Jurkat, Clone E6-1 (cell line): Measurements from ENCODE around the gene OR6N1.

Source experiments
- DNase-seq: peaks from one replicate; pipeline ENCODE4 v3.0.0-alpha.2; 2011; ENCODE audit warnings: low read depth, low spot score
- H3K4me3 ChIP-seq: 2 replicates; pipeline ENCODE4 v1.5.1; 2011; ENCODE audit warnings: mild to moderate bottlenecking, low read length, control low read depth, moderate library complexity

The OR6N1 gene

GRCh38 chr1:158781104-158781503 is 9.1 kb upstream of the OR6N1 start, which contains the start of gene OR6N2:
Gene OR6N2, minus strand, starts transcription at chr1:158781204. Its CDS starts 3,569 bp downstream, at chr1:158777635.
- H3K4me3 ChIP-seq = no peak within 1 kb of the TSS
- DNase-seq = no peak

DNA sequence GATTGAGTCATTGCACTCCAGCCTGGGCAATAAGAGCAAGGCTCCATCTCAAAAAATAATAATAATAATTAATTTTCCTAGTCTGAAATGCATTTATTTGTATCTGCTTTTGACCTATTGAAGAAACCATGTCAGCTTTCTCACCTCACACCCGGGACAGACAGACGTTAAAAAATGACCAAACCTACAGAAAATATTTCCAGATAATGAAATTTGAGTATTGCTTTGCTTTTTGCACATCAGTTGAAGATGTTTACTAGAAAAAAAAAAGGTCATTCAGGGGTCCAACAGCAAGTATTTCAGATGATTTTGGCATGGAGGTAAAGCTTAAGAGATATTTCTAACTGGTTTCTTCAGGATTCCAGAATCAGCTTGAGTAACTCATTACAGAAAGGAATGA is 17.6 kb downstream of the OR6N1 start, which contains the start of gene OR6K6:
Gene OR6K6 (plus strand): TSS at position 301 of the 400 bp plus-strand sequence. CDS start 168 bp downstream, outside the sequence.
- no peak for DNase-seq
- H3K4me3 ChIP-seq = no peak within 1 kb of the TSS

GRCh38 chr1:158752155-158752712 is 19.8 kb downstream of the OR6N1 start:
- no peak for DNase-seq
- H3K4me3 ChIP-seq = no peak overlapping the region

DNA sequence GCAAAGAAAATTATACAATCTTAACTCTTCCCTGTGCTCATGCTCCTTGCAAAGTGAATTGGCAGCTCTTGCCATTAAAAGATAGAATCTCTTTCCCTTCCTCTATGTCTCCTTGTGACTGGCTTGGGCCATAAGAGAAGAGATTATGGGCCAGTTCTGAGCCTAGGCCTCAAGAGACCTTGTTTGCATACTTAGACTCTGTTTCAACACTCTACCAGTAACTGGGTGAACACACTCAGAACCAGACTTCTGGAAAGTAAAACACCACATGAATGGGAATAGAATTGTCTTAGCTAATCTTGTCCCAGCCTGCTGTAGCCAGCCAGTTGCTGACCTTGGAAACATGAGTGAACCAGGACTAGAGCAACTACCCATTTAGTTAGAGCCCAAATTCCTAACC is 36.1 kb downstream of the OR6N1 start:
- no peak for DNase-seq

DNA sequence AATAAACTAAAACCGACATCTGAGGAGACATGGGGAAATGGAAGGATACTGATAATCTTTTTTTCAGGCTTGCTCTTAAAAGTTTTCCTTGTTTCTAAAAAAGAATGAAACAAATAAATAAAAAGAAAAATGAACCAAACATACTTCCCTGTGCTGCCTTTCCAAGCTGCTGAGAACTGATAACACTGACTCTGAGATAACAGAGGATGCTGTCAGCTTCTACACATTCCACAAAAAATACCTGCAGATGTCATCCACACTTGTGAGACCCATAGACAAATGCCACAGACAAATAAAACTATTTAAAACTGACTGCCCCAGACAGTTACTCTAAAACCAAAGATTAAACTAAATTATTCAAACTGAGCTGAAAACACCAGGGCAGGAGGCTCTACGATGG is 39.5 kb downstream of the OR6N1 start:
- no peak for DNase-seq

More for the DNA sequence above, 36.1 kb downstream of the OR6N1 start:
- H3K4me3 ChIP-seq = no peak overlapping the region

DNA sequence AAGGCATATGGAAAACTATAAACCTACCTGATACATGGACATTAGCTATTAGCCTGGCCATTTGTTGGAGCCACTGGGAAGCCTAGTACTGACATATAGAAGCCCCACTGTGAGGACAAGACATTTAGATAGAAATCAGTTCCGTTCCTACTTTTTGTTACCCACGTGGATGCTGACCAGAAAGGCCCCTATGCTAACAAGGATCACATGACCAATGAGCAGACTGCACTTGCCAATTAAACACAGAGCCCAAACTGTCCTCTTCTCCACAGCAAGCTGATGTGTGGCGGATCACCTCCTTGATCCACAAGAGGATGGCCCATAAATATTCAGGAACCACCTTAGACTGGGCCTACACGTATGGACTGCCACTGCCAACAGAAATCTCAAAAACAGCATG is 40.3 kb downstream of the OR6N1 start:
- DNase-seq = no peak
- no peak overlapping the region for H3K4me3 ChIP-seq

More for the DNA sequence above, 39.5 kb downstream of the OR6N1 start:
- H3K4me3 ChIP-seq = no peak overlapping the region

DNA sequence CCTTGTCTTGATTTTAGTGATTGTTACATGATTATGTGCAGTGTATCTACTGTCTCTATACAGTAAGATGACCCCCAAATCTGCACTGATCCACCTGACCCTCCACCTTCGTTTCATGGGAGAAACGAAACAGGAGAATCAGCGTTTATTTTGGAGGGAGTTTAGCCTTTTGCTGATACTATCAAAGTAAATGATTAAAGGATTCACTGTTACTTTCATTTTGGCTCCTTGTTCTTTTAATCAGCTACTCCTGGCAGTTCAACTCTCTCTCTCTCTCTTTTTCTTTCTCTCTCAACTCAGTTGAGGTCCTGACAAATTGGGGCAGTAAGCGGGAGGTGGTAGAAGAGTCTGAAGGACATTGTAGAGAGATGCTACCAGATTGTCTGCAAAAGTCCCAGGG is 41.5 kb downstream of the OR6N1 start:
- no peak for DNase-seq
- no peak overlapping the region for H3K4me3 ChIP-seq

DNA sequence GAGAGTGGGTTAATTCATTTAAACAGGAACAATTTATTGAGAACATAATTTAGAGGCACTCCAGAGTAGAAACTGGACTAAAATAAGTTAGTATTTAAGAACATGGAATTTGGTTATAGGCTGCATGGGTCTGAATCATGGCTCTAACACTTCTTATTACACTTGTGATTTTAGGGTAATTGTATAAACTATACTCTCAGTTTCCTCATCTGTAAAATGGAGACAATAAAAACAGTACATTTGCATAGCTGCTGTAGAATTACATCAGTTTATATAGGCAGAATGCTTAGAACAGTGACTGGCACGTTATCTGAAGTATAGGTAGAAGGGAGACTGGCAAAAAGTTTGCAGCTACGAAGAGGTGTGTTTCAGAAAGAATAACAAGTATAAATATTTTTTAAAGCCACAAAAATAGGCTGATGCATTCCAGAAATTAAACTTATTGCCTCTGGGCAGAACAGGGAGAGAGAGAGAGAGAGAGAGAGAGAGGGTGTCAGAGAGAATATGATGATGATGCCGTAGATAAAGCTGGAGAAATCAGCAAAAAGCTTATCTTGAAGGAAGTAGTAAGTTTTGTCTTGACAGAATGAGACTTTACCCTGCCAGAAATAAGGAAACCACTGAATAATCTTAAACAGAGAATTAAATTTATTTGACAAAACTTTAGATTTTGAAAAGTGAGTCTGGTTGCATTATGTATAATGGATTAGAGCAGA is 43.3 kb downstream of the OR6N1 start:
- H3K4me3 ChIP-seq = no peak overlapping the region
- no peak for DNase-seq

DNA sequence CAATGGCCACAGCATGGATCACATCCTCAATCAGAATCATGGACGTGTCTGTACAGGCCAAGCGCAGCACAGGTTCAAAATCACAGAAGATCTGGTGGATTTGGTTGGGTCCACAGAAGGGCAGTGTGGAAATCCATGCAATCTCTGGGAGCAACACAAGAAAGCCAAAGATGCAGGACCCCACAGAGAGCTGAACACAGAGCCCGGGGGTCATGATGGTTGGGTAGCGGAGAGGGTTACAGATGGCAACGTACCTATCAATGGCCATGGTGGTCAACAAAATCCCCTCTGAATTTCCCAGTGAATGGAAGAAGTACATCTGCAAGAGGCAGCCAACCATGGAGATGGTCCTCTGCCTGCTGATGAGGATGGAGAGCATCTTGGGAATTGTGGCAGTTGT is 47.6 kb downstream of the OR6N1 start:
- DNase-seq = no peak
- H3K4me3 ChIP-seq = no peak overlapping the region

- no peak within 1 kb of the TSS for H3K4me3 ChIP-seq
- no peak for DNase-seq
Measured at GRCh38 chr1:158720620-158721019, 51.4 kb downstream of the OR6N1 start, which contains the start of gene OR6K3. Gene OR6K3, minus strand, starts transcription at chr1:158720720. Its CDS starts 2,605 bp downstream, at chr1:158718115.

GRCh38 chr1:158719664-158720063 is 52.3 kb downstream of the OR6N1 start:
- H3K4me3 ChIP-seq = no peak overlapping the region
- DNase-seq = no peak

DNA sequence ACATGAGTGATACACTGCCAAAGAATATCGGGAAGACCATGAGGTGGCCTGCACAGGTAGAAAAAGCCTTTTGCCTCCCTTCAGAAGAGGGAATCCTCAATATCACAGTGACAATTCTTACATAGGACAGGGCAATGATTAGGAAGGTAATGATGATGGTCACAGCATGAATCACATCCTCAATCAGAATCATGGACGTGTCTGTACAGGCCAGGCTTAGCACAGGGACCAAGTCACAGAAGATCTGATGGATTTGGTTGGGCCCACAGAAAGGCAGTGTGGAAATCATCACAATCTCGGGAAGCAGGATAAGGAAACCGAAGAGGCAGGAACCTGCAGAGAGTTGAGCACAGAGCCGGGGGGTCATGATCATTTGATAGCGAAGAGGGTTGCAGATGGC is 54.7 kb downstream of the OR6N1 start:
- no peak for DNase-seq
- H3K4me3 ChIP-seq = no peak overlapping the region

- H3K4me3 ChIP-seq = no peak overlapping the region
- DNase-seq = peak; percentile 28
Measured at GRCh38 chr1:158716335-158716734, 55.7 kb downstream of the OR6N1 start.

DNA sequence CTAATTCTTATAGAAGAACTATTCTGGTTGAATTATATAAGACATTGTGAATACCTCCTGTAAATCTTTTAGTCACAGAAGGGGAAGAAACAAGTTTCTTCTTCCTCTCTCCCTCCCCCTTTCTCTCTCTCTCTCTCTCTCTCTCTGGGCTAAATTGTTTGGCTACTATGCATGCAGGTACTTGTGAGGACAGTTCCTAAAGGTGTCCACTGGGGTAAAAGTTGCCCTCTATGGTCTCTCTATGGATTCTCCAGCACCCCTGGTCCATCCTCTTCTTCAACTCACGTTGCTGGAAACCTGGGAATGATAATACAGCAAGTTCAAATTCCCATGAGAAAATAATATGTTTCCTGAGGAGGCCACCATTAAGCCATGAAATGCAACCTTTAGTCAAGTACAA is 57.2 kb downstream of the OR6N1 start:
- DNase-seq = no peak
- H3K4me3 ChIP-seq = no peak overlapping the region
